ENCODE measurements around the gene ASGR1.

Gene ASGR1

GRCh38 chr17:7136266-7136877 lies 42.8 kb downstream of the ASGR1 start (continued):
- TF ChIP-seq, protein P1, sequence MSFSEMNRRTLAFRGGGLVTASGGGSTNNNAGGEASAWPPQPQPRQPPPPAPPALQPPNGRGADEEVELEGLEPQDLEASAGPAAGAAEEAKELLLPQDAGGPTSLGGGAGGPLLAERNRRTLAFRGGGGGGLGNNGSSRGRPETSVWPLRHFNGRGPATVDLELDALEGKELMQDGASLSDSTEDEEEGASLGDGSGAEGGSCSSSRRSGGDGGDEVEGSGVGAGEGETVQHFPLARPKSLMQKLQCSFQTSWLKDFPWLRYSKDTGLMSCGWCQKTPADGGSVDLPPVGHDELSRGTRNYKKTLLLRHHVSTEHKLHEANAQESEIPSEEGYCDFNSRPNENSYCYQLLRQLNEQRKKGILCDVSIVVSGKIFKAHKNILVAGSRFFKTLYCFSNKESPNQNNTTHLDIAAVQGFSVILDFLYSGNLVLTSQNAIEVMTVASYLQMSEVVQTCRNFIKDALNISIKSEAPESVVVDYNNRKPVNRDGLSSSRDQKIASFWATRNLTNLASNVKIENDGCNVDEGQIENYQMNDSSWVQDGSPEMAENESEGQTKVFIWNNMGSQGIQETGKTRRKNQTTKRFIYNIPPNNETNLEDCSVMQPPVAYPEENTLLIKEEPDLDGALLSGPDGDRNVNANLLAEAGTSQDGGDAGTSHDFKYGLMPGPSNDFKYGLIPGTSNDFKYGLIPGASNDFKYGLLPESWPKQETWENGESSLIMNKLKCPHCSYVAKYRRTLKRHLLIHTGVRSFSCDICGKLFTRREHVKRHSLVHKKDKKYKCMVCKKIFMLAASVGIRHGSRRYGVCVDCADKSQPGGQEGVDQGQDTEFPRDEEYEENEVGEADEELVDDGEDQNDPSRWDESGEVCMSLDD (tag by site-specific recombination; IDR thresholded peaks at IDR 0.05), result peak; percentile 62; the same call in 1 of the 2 replicates
- TF ChIP-seq ZNF121 (tag by site-specific recombination; IDR thresholded peaks at IDR 0.05) (peak; percentile 95), ZNF2 (tag by site-specific recombination; IDR thresholded peaks at IDR 0.05) (0 out of 2 replicates have a peak, but pooled peaks have one; percentile 28), SCRT1 (tag by site-specific recombination; IDR thresholded peaks at IDR 0.05; ENCODE audit: borderline replicate concordance) (no peak), ZNF610 (tag by site-specific recombination; IDR thresholded peaks at IDR 0.05; ENCODE audit: borderline replicate concordance) (no peak), ZNF335 (tag by site-specific recombination; conservative IDR thresholded peaks at IDR 0.05) (0 out of 2 replicates have a peak, but pooled peaks have one; percentile 20), SP2 (tag by site-specific recombination; IDR thresholded peaks at IDR 0.05) (no peak), ZNF37A (tag by site-specific recombination; IDR thresholded peaks at IDR 0.05) (no peak), ZNF596 (tag by site-specific recombination; IDR thresholded peaks at IDR 0.05) (no peak), ZNF518A (tag by site-specific recombination; conservative IDR thresholded peaks at IDR 0.05; ENCODE audit: low read depth) (no peak), BCL6B (tag by site-specific recombination; IDR thresholded peaks at IDR 0.05) (no peak), ZNF148 (tag by site-specific recombination; IDR thresholded peaks at IDR 0.05; ENCODE audit: borderline replicate concordance) (no peak), ZNF280D (tag by site-specific recombination; IDR thresholded peaks at IDR 0.05) (no peak), SETDB1 (IDR thresholded peaks at IDR 0.05; ENCODE audit: insufficient read length, low read length) (no peak), ZNF629 (tag by site-specific recombination; IDR thresholded peaks at IDR 0.05) (0 out of 2 replicates have a peak, but pooled peaks have one; percentile 9), KLF16 (tag by site-specific recombination; IDR thresholded peaks at IDR 0.05) (no peak), ZBTB20 (tag by site-specific recombination; IDR thresholded peaks at IDR 0.05) (no peak), ZNF544 (tag by site-specific recombination; IDR thresholded peaks at IDR 0.05) (no peak)
- TF ChIP-seq, protein P2, sequence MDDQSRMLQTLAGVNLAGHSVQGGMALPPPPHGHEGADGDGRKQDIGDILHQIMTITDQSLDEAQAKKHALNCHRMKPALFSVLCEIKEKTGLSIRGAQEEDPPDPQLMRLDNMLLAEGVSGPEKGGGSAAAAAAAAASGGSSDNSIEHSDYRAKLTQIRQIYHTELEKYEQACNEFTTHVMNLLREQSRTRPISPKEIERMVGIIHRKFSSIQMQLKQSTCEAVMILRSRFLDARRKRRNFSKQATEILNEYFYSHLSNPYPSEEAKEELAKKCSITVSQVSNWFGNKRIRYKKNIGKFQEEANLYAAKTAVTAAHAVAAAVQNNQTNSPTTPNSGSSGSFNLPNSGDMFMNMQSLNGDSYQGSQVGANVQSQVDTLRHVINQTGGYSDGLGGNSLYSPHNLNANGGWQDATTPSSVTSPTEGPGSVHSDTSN (CRISPR knock-in tag; IDR thresholded peaks at IDR 0.05), result no peak
- TF ChIP-seq, protein P3, sequence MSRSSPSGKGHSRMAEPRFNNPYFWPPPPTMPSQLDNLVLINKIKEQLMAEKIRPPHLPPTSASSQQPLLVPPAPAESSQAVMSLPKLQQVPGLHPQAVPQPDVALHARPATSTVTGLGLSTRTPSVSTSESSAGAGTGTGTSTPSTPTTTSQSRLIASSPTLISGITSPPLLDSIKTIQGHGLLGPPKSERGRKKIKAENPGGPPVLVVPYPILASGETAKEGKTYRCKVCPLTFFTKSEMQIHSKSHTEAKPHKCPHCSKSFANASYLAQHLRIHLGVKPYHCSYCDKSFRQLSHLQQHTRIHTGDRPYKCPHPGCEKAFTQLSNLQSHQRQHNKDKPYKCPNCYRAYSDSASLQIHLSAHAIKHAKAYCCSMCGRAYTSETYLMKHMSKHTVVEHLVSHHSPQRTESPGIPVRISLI (tag by site-specific recombination; IDR thresholded peaks at IDR 0.05), result peak; percentile 95

Data from HEK293 (cell line).